HS-5 (cell line): Measurements from ENCODE around the gene HSF4.

Experiments used
- DNase-seq: peaks from one replicate; pipeline ENCODE4 v3.0.0-alpha.2; 2012; ENCODE audit warnings: low read depth

Gene HSF4

GRCh38 chr16:67184995-67185650 is 20.6 kb downstream of the HSF4 start:
- peak; percentile 55 for DNase-seq

- DNase-seq = no peak
Measured at GRCh38 chr16:67185651-67186134, 21.1 kb downstream of the HSF4 start.

- no peak for DNase-seq
Measured at GRCh38 chr16:67186550-67186950, 22.0 kb downstream of the HSF4 start.

GRCh38 chr16:67187175-67187890 is 22.8 kb downstream of the HSF4 start:
- DNase-seq = no peak

GRCh38 chr16:67188323-67188722 is 23.8 kb downstream of the HSF4 start:
- no peak for DNase-seq

- DNase-seq = no peak
Measured at GRCh38 chr16:67188798-67189197, 24.3 kb downstream of the HSF4 start.

GRCh38 chr16:67190041-67190440 is 25.5 kb downstream of the HSF4 start, which contains the start of gene EXOC3L1:
EXOC3L1 (minus strand) TSS chr16:67190136; CDS start chr16:67189676, 460 bp downstream.
- no peak for DNase-seq

GRCh38 chr16:67190448-67191399 is 26.2 kb downstream of the HSF4 start:
- no peak for DNase-seq

GRCh38 chr16:67191411-67191994 is 27.0 kb downstream of the HSF4 start:
- DNase-seq = no peak

- peak; percentile 67 for DNase-seq
Measured at GRCh38 chr16:67191995-67192681, 27.6 kb downstream of the HSF4 start, which contains the start of gene E2F4. E2F4 (plus strand) TSS chr16:67192155; CDS start chr16:67192228, 73 bp downstream.

GRCh38 chr16:67192781-67193361 is 28.3 kb downstream of the HSF4 start:
- no peak for DNase-seq

GRCh38 chr16:67193536-67193935 is 29.0 kb downstream of the HSF4 start:
- DNase-seq = no peak

- no peak for DNase-seq
Measured at GRCh38 chr16:67194260-67194659, 29.7 kb downstream of the HSF4 start.

GRCh38 chr16:67195676-67196075 is 31.1 kb downstream of the HSF4 start:
- no peak for DNase-seq

GRCh38 chr16:67196881-67197280 is 32.3 kb downstream of the HSF4 start:
- DNase-seq = no peak

- no peak for DNase-seq
Measured at GRCh38 chr16:67197704-67198103, 33.2 kb downstream of the HSF4 start.

- DNase-seq = no peak
Measured at GRCh38 chr16:67198238-67198734, 33.7 kb downstream of the HSF4 start.

- DNase-seq = no peak
Measured at GRCh38 chr16:67199011-67199807, 34.7 kb downstream of the HSF4 start, which contains the start of gene ELMO3. ELMO3 (plus strand) TSS chr16:67199131; CDS start chr16:67199327, 196 bp downstream.

- DNase-seq = no peak
Measured at GRCh38 chr16:67199808-67200198, 35.3 kb downstream of the HSF4 start.

- no peak for DNase-seq
Measured at GRCh38 chr16:67200491-67200890, 35.9 kb downstream of the HSF4 start.
